SK-N-SH treated with all-trans-retinoic acid at 6 μM for 48 hours (cell line): ENCODE measurements around the gene DFFA.

Source experiments
- ATAC-seq: fragments of 200-7000 bp; cut with Tn5 transposase; 3 replicates; pipeline ENCODE4 v1.9.1; 2020; ENCODE audit warnings: mild to moderate bottlenecking, moderate library complexity
- ARNTL ChIP-seq: fragments of 450-650 bp; formaldehyde crosslinking; IDR thresholded peaks from 2 replicates; pipeline ENCODE4 v1.5.0; 2020; ENCODE audit warnings: low read depth, mild to moderate bottlenecking, moderate library complexity, borderline replicate concordance
- BACH2 ChIP-seq: fragments of 250-450 bp; sonication (Bioruptor Pico); IDR thresholded peaks from 2 replicates; pipeline ENCODE4 v1.9.0; 2021; ENCODE audit warnings: mild to moderate bottlenecking, borderline replicate concordance
- CSDC2 ChIP-seq: fragments of 250-450 bp; sonication (Bioruptor Pico); IDR thresholded peaks from 2 replicates; pipeline ENCODE4 v1.5.0; 2020; ENCODE audit warnings: mild to moderate bottlenecking, moderate library complexity
- ESRRG ChIP-seq: fragments of 250-450 bp; sonication (Bioruptor Pico); IDR thresholded peaks from 2 replicates; pipeline ENCODE4 v1.6.1; 2021; ENCODE audit warnings: mild to moderate bottlenecking
- ISL1 ChIP-seq: fragments of 250-450 bp; sonication (Bioruptor Pico); IDR thresholded peaks from 2 replicates; pipeline ENCODE4 v2.1.2; 2022; ENCODE audit warnings: mild to moderate bottlenecking, moderate library complexity
- OSR1 ChIP-seq: fragments of 250-450 bp; sonication (Bioruptor Pico); IDR thresholded peaks from 2 replicates; pipeline ENCODE4 v1.8.0; 2022; ENCODE audit warnings: moderate library complexity, mild to moderate bottlenecking, inconsistent platforms
- PPARA ChIP-seq: fragments of 250-450 bp; sonication (Bioruptor Pico); IDR thresholded peaks from 2 replicates; pipeline ENCODE4 v1.5.0; 2020; ENCODE audit warnings: mild to moderate bottlenecking, borderline replicate concordance
- SNAI2 ChIP-seq: fragments of 250-450 bp; sonication (Bioruptor Pico); IDR thresholded peaks from 2 replicates; pipeline ENCODE4 v1.5.0; 2020; ENCODE audit warnings: mild to moderate bottlenecking, moderate library complexity
- TCF4 ChIP-seq: fragments of 250-450 bp; sonication (Bioruptor Pico); IDR thresholded peaks from 2 replicates; pipeline ENCODE4 v1.8.0; 2021; ENCODE audit warnings: mild to moderate bottlenecking, moderate library complexity, borderline replicate concordance
- TOX ChIP-seq: fragments of 250-450 bp; sonication (Bioruptor Pico); IDR thresholded peaks from 2 replicates; pipeline ENCODE4 v1.8.0; 2021; ENCODE audit warnings: mild to moderate bottlenecking, moderate library complexity, borderline replicate concordance
- ZFP3 ChIP-seq: fragments of 250-450 bp; sonication (Bioruptor Pico); IDR thresholded peaks from 2 replicates; pipeline ENCODE4 v1.5.0; 2020; ENCODE audit warnings: mild to moderate bottlenecking, moderate library complexity
- ZFP30 ChIP-seq: fragments of 450-650 bp; formaldehyde crosslinking; IDR thresholded peaks from 2 replicates; pipeline ENCODE4 v1.5.0; 2022; ENCODE audit warnings: mild to moderate bottlenecking, moderate library complexity
- ZNF70 ChIP-seq: fragments of 450-650 bp; formaldehyde crosslinking; IDR thresholded peaks from 2 replicates; pipeline ENCODE4 v1.5.0; 2020; ENCODE audit warnings: mild to moderate bottlenecking, moderate library complexity
- ZNF8 ChIP-seq: fragments of 450-650 bp; formaldehyde crosslinking; IDR thresholded peaks from 2 replicates; pipeline ENCODE4 v1.5.0; 2020; ENCODE audit warnings: mild to moderate bottlenecking, moderate library complexity
- TF ChIP-seq, protein P1 (sequence below): fragments of 250-450 bp; sonication (Bioruptor Pico); IDR thresholded peaks from 2 replicates; pipeline ENCODE4 v1.5.1; 2020; ENCODE audit warnings: low read depth, mild to moderate bottlenecking, moderate library complexity
- TF ChIP-seq, protein P2 (sequence below): fragments of 250-450 bp; sonication (Bioruptor Pico); IDR thresholded peaks from 2 replicates; pipeline ENCODE4 v1.8.0; 2020; ENCODE audit warnings: mild to moderate bottlenecking, moderate library complexity, borderline replicate concordance
- TF ChIP-seq, protein P3 (sequence below): fragments of 250-450 bp; sonication (Bioruptor Pico); IDR thresholded peaks from 2 replicates; pipeline ENCODE4 v1.5.0; 2020; ENCODE audit warnings: mild to moderate bottlenecking, moderate library complexity
- TF ChIP-seq, protein P4 (sequence below): fragments of 250-450 bp; sonication (Bioruptor Pico); IDR thresholded peaks from 2 replicates; pipeline ENCODE4 v1.5.1; 2021; ENCODE audit warnings: mild to moderate bottlenecking, moderate library complexity
- TF ChIP-seq, protein P5 (sequence below): fragments of 250-450 bp; sonication (Bioruptor Pico); IDR thresholded peaks from 2 replicates; pipeline ENCODE4 v1.8.0; 2021; ENCODE audit warnings: low read depth, mild to moderate bottlenecking, moderate library complexity, borderline replicate concordance

The DFFA gene

DNA sequence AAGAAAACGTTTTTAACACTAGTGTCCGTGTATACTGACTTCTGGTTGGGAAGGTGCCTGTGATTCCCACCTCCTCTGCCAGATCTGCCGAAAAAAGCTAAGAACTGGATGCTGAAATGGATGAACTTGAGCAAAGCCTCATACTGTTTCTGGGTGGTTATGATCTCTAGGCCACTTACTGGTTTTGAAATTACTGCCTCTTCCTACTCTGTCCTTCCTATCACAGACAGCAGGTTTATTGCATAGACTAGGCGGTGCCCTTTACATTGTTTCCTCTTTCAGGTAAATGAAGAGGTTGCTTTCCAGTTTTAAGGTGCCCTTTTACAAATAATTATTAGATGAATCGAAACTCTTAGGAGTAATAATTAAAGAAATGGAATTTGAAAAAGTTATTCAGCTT is 29.9 kb upstream of the DFFA start:
- ATAC-seq, result no peak
- TF ChIP-seq ZNF8 (CRISPR knock-in tag), result no peak
- TF ChIP-seq CSDC2 (CRISPR knock-in tag), result no peak
- TF ChIP-seq, protein P1, sequence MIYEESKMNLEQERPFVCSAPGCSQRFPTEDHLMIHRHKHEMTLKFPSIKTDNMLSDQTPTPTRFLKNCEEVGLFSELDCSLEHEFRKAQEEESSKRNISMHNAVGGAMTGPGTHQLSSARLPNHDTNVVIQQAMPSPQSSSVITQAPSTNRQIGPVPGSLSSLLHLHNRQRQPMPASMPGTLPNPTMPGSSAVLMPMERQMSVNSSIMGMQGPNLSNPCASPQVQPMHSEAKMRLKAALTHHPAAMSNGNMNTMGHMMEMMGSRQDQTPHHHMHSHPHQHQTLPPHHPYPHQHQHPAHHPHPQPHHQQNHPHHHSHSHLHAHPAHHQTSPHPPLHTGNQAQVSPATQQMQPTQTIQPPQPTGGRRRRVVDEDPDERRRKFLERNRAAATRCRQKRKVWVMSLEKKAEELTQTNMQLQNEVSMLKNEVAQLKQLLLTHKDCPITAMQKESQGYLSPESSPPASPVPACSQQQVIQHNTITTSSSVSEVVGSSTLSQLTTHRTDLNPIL (CRISPR knock-in tag), result no peak
- TF ChIP-seq, protein P2, sequence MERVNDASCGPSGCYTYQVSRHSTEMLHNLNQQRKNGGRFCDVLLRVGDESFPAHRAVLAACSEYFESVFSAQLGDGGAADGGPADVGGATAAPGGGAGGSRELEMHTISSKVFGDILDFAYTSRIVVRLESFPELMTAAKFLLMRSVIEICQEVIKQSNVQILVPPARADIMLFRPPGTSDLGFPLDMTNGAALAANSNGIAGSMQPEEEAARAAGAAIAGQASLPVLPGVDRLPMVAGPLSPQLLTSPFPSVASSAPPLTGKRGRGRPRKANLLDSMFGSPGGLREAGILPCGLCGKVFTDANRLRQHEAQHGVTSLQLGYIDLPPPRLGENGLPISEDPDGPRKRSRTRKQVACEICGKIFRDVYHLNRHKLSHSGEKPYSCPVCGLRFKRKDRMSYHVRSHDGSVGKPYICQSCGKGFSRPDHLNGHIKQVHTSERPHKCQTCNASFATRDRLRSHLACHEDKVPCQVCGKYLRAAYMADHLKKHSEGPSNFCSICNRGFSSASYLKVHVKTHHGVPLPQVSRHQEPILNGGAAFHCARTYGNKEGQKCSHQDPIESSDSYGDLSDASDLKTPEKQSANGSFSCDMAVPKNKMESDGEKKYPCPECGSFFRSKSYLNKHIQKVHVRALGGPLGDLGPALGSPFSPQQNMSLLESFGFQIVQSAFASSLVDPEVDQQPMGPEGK (CRISPR knock-in tag), result no peak
- no peak for TF ChIP-seq ESRRG (CRISPR knock-in tag)
- TF ChIP-seq ZNF70 (CRISPR knock-in tag), result no peak
- TF ChIP-seq, protein P3, sequence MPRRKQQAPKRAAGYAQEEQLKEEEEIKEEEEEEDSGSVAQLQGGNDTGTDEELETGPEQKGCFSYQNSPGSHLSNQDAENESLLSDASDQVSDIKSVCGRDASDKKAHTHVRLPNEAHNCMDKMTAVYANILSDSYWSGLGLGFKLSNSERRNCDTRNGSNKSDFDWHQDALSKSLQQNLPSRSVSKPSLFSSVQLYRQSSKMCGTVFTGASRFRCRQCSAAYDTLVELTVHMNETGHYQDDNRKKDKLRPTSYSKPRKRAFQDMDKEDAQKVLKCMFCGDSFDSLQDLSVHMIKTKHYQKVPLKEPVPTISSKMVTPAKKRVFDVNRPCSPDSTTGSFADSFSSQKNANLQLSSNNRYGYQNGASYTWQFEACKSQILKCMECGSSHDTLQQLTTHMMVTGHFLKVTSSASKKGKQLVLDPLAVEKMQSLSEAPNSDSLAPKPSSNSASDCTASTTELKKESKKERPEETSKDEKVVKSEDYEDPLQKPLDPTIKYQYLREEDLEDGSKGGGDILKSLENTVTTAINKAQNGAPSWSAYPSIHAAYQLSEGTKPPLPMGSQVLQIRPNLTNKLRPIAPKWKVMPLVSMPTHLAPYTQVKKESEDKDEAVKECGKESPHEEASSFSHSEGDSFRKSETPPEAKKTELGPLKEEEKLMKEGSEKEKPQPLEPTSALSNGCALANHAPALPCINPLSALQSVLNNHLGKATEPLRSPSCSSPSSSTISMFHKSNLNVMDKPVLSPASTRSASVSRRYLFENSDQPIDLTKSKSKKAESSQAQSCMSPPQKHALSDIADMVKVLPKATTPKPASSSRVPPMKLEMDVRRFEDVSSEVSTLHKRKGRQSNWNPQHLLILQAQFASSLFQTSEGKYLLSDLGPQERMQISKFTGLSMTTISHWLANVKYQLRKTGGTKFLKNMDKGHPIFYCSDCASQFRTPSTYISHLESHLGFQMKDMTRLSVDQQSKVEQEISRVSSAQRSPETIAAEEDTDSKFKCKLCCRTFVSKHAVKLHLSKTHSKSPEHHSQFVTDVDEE (CRISPR knock-in tag), result no peak
- no peak for TF ChIP-seq SNAI2 (CRISPR knock-in tag)
- no peak for TF ChIP-seq PPARA (CRISPR knock-in tag)
- TF ChIP-seq TCF4 (CRISPR knock-in tag), result no peak

DNA sequence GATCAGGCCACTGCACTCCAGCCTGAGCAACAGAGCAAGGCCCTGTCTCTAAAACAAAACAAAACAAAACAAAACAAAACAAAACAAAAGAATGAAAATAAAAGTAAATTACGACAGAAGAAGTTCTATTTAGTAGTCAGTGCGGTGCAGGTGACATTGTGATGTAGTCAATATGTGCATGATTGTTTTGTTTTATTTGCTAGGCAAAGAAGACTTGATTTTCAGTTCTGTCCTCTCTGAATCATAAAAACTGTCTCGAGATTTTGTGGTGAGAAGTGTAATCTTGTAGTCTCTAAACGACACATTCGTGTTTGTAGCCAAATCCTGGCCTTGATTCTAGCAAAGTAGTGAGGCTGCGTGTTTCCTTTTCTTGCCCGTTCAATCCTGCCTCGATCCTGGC is 25.9 kb upstream of the DFFA start:
- TF ChIP-seq, protein P2 (CRISPR knock-in tag), result no peak
- no peak for TF ChIP-seq SNAI2 (CRISPR knock-in tag)
- TF ChIP-seq TOX (CRISPR knock-in tag), result no peak
- no peak for TF ChIP-seq PPARA (CRISPR knock-in tag)
- no peak for TF ChIP-seq ARNTL
- no peak for ATAC-seq

DNA sequence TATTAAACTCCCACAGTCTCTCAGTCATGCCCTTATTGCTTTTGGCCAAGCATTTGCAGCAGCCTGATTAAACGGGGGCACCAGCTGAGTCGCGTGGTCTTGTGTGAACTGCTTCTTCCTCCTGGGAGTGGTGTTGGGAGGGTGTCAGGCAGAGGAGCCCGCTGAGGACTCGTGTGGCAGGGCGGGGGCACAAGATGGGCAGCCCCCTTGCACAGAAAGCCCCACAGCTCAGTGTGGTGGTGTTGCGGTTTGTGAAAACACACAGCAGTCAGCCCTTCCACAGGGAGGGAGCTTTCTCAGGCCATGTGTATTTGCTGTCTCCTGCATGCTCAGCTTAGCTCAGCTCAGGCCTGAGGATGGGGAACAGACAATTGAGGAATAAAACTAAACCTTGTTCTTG is 24.8 kb upstream of the DFFA start:
- TF ChIP-seq SNAI2 (CRISPR knock-in tag) (no peak), ZNF70 (CRISPR knock-in tag) (no peak), PPARA (CRISPR knock-in tag) (no peak), CSDC2 (CRISPR knock-in tag) (no peak), BACH2 (CRISPR knock-in tag) (no peak), ISL1 (CRISPR knock-in tag) (no peak), OSR1 (no peak), ZFP30 (CRISPR knock-in tag) (no peak), ESRRG (CRISPR knock-in tag) (no peak), ZNF8 (CRISPR knock-in tag) (no peak), TCF4 (CRISPR knock-in tag) (no peak), ZFP3 (CRISPR knock-in tag) (no peak), ARNTL (no peak)
- TF ChIP-seq, protein P4, sequence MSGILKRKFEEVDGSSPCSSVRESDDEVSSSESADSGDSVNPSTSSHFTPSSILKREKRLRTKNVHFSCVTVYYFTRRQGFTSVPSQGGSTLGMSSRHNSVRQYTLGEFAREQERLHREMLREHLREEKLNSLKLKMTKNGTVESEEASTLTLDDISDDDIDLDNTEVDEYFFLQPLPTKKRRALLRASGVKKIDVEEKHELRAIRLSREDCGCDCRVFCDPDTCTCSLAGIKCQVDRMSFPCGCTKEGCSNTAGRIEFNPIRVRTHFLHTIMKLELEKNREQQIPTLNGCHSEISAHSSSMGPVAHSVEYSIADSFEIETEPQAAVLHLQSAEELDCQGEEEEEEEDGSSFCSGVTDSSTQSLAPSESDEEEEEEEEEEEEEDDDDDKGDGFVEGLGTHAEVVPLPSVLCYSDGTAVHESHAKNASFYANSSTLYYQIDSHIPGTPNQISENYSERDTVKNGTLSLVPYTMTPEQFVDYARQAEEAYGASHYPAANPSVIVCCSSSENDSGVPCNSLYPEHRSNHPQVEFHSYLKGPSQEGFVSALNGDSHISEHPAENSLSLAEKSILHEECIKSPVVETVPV (CRISPR knock-in tag), result no peak
- TF ChIP-seq, protein P5, sequence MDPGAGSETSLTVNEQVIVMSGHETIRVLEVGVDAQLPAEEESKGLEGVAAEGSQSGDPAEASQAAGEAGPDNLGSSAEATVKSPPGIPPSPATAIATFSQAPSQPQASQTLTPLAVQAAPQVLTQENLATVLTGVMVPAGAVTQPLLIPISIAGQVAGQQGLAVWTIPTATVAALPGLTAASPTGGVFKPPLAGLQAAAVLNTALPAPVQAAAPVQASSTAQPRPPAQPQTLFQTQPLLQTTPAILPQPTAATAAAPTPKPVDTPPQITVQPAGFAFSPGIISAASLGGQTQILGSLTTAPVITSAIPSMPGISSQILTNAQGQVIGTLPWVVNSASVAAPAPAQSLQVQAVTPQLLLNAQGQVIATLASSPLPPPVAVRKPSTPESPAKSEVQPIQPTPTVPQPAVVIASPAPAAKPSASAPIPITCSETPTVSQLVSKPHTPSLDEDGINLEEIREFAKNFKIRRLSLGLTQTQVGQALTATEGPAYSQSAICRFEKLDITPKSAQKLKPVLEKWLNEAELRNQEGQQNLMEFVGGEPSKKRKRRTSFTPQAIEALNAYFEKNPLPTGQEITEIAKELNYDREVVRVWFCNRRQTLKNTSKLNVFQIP (CRISPR knock-in tag), result no peak
- TF ChIP-seq, protein P1 (CRISPR knock-in tag), result no peak
- ATAC-seq, result no peak
